PC-9 (cell line): ENCODE results near the gene TSPAN31. TPM values are rescaled to one million over a fixed set of nuclear protein-coding genes. Genes with fewer than 3 reads are reported as not detected.

ENCODE experiments used
- BruUV-seq: library from RNA; stranded (reverse); fragments of 400-500 nt; replicated peaks from 2 replicates; lab custom pipeline; 2021; lab: Mats Ljungman, UMichigan
- CTCF ChIA-PET: fragments of 300-600 bp; sonication (Branson Sonifier 250); formaldehyde crosslinking; loops from one replicate; lab custom pipeline; 2022; ENCODE audit warnings: antibody characterized with exemption; lab: Charles Lee
- POLR2A ChIA-PET: fragments of 300-600 bp; sonication (Branson Sonifier 250); formaldehyde crosslinking; loops from one replicate; lab custom pipeline; 2022; ENCODE audit warnings: antibody characterized with exemption; ENCODE audit not compliant: unreplicated experiment; lab: Charles Lee
- DNase-seq, 2 experiments: peaks; one replicate each; pipeline versions ENCODE4 v3.0.0 to v3.0.0-alpha.2; 2015 to 2022; ENCODE audit warnings: mixed read lengths in 1 of 2
- H2AFZ ChIP-seq: fragments of 200-600 bp; sonication (generic); 2 replicates; pipeline ENCODE4 v1.8.1; 2017; ENCODE audit warnings: antibody characterized with exemption
- H3F3A ChIP-seq: fragments of 200-600 bp; sonication (generic); 2 replicates; pipeline ENCODE4 v1.8.1; 2017; ENCODE audit warnings: antibody characterized with exemption, mild to moderate bottlenecking, low read depth; ENCODE audit not compliant: insufficient read depth
- H3K27ac ChIP-seq: fragments of 200-600 bp; sonication (generic); 2 replicates; pipeline ENCODE4 v1.6.1; 2016; ENCODE audit warnings: mixed run types
- H3K27me3 ChIP-seq: fragments of 200-600 bp; sonication (generic); 2 replicates; pipeline ENCODE4 v1.6.1; 2016; ENCODE audit warnings: low read depth, mixed run types; ENCODE audit not compliant: insufficient read depth
- H3K36me3 ChIP-seq: fragments of 200-600 bp; sonication (generic); 2 replicates; pipeline ENCODE4 v1.6.1; 2016; ENCODE audit warnings: low read depth, mixed run types
- H3K4me1 ChIP-seq: fragments of 200-600 bp; sonication (generic); replicated peaks from 2 replicates; pipeline ENCODE4 v1.6.1; 2016; ENCODE audit warnings: mixed run types; ENCODE audit not compliant: insufficient read depth
- H3K4me2 ChIP-seq: fragments of 200-600 bp; sonication (generic); 2 replicates; pipeline ENCODE4 v1.6.1; 2017; ENCODE audit warnings: mixed run types
- H3K4me3 ChIP-seq: fragments of 200-600 bp; sonication (generic); 2 replicates; pipeline ENCODE4 v1.6.1; 2016; ENCODE audit warnings: mixed run types
- H3K79me2 ChIP-seq: fragments of 200-600 bp; sonication (generic); 2 replicates; pipeline ENCODE4 v1.6.1; 2017; ENCODE audit warnings: low read depth, mixed run types
- H3K9me2 ChIP-seq: fragments of 200-600 bp; sonication (generic); 2 replicates; pipeline ENCODE4 v1.8.1; 2017; ENCODE audit warnings: mild to moderate bottlenecking; ENCODE audit not compliant: insufficient read depth
- H3K9me3 ChIP-seq: fragments of 200-600 bp; sonication (generic); 2 replicates; pipeline ENCODE4 v1.8.1; 2016; ENCODE audit warnings: low read depth; ENCODE audit not compliant: insufficient read depth
- H4K20me1 ChIP-seq: fragments of 200-600 bp; sonication (generic); 2 replicates; pipeline ENCODE4 v1.8.1; 2017; ENCODE audit not compliant: insufficient read depth
- CTCF ChIP-seq: fragments of 200-600 bp; sonication (generic); conservative IDR thresholded peaks from 2 replicates; pipeline ENCODE4 v1.6.1; 2017; ENCODE audit warnings: mixed run types, antibody characterized with exemption, mild to moderate bottlenecking, moderate library complexity
- EZH2 ChIP-seq: fragments of 200-600 bp; sonication (generic); IDR thresholded peaks from 2 replicates; pipeline ENCODE4 v1.8.0; 2017; ENCODE audit warnings: antibody characterized with exemption, low read depth
- intact Hi-C: fragments of 100-400 bp; cut with micrococcal nuclease; formaldehyde crosslinking; loops from one replicate; pipeline ENCODE4 v1.10.0; 2022; ENCODE audit not compliant: unreplicated experiment
- total RNA-seq: library from RNA; stranded (reverse); gene quantifications from 2 replicates; pipeline ENCODE4 v1.2.3, GENCODE V29; 2021

Gene TSPAN31
- total RNA-seq, 1 experiment from 2014 or later, result 18.2 TPM

DNA sequence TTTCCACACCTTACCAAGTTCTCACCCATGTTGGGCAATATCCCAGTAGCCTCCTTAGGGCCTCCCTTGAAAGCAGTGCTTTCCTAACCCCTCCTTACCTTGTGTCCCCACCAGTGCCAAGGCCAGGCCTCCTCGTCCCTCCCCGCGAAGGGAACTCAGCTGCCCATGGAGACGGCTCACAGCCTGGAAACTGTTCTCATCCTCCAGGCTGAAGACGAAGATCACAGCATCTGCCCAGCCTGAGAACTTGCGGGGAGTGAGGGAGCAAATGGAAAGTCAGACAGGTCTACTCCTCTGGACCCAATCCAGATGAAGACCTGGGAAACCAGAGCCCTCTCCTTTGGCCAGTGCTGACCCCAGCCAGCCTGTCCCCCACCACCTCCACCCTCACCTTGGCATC lies 10.9 kb upstream of the TSPAN31 start:
- peaks cover 22% of the 10 kb centered on the region for H3K27me3 ChIP-seq
- peaks cover 5% of the 10 kb centered on the region; the same call in 1 of the 2 replicates for H3F3A ChIP-seq
- no peak overlapping the region for H3K4me3 ChIP-seq
- H3K79me2 ChIP-seq, result no peaks in the 10 kb centered on the region
- TF ChIP-seq EZH2 (no peak), CTCF (no peak)
- no peaks in the 10 kb centered on the region for H3K4me1 ChIP-seq
- no peaks in the 10 kb centered on the region for H3K9me3 ChIP-seq
- no peak overlapping the region for H3K27ac ChIP-seq
- H3K4me2 ChIP-seq, result no peak overlapping the region
- no peaks in the 10 kb centered on the region for H3K36me3 ChIP-seq
- no peak overlapping the region for H2AFZ ChIP-seq
- ChIA-PET POLR2A (no interaction called here), CTCF (no interaction called here)
- no peaks in the 10 kb centered on the region for H3K9me2 ChIP-seq
- intact Hi-C loops, result no loop called here
- H4K20me1 ChIP-seq, result no peaks in the 10 kb centered on the region
- DNase-seq, result no peak
- no TSS peak for BruUV-seq

DNA sequence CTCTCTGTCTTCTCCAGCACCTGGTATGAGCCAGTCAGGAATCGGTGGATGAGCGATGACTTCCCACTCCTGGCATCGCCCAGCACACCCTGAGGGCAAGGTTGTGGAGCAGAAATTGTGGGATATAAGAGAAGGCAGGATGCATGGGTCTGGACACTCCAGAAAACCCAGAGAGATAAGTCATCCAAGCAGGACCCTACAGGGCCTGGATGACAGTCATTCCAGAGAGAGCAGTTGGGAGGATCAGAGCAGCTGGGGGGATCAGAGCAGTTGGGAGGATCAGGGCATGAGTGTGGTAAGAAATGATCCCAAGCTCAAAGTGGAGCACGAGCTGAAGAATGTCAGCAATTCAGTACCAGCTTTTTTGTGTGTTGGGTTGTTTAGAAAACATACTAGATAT lies 10.2 kb upstream of the TSPAN31 start:
- no peaks in the 10 kb centered on the region for H4K20me1 ChIP-seq
- no peak for DNase-seq
- H3K4me2 ChIP-seq, result no peak overlapping the region
- no peak overlapping the region for H3K4me3 ChIP-seq
- no peaks in the 10 kb centered on the region for H3K4me1 ChIP-seq
- no peak for TF ChIP-seq CTCF
- TF ChIP-seq EZH2, result no peak
- peaks cover 5% of the 10 kb centered on the region; the same call in 1 of the 2 replicates for H3F3A ChIP-seq
- H3K36me3 ChIP-seq, result no peaks in the 10 kb centered on the region
- ChIA-PET CTCF (no interaction called here), POLR2A (no interaction called here)
- H3K9me3 ChIP-seq, result no peaks in the 10 kb centered on the region
- peaks cover 22% of the 10 kb centered on the region for H3K27me3 ChIP-seq
- H3K9me2 ChIP-seq, result no peaks in the 10 kb centered on the region
- H3K79me2 ChIP-seq, result no peaks in the 10 kb centered on the region
- no TSS peak for BruUV-seq
- H3K27ac ChIP-seq, result no peak overlapping the region
- intact Hi-C loops, result no loop called here
- no peak overlapping the region for H2AFZ ChIP-seq

- peaks cover 5% of the 10 kb centered on the region; the same call in 1 of the 2 replicates for H3F3A ChIP-seq
- peaks cover 22% of the 10 kb centered on the region for H3K27me3 ChIP-seq
- H3K36me3 ChIP-seq, result no peaks in the 10 kb centered on the region
- TF ChIP-seq CTCF, result no peak
- TF ChIP-seq EZH2, result no peak
- H3K4me1 ChIP-seq, result no peaks in the 10 kb centered on the region
- no peaks in the 10 kb centered on the region for H3K9me3 ChIP-seq
- H3K9me2 ChIP-seq, result no peaks in the 10 kb centered on the region
- POLR2A ChIA-PET, result interaction anchor here (0.6 kb wide), 1 partner anchor 129 kb away, joined by 6 read pairs; no protein-coding TSS in a partner anchor
- no peak for DNase-seq
- no peak overlapping the region for H3K4me2 ChIP-seq
- no peaks in the 10 kb centered on the region for H4K20me1 ChIP-seq
- no peak overlapping the region for H2AFZ ChIP-seq
- intact Hi-C loops, result no loop called here
- no peaks in the 10 kb centered on the region for H3K79me2 ChIP-seq
- H3K27ac ChIP-seq, result no peak overlapping the region
- BruUV-seq, result no TSS peak
- no peak overlapping the region for H3K4me3 ChIP-seq
- CTCF ChIA-PET, result interaction anchor here (0.7 kb wide), 1 partner anchor 476 kb away, joined by 8 read pairs; no protein-coding TSS in a partner anchor
Measured at GRCh38 chr12:57735198-57735855, 9.5 kb upstream of the TSPAN31 start.
